LNCaP clone FGC (cell line): ENCODE results near the gene PRTFDC1.

ENCODE experiments used
- DNase-seq: peaks from one replicate; pipeline ENCODE4 v3.0.0-alpha.2; 2011; ENCODE audit warnings: low read depth
- H3K4me3 ChIP-seq: 2 replicates; pipeline ENCODE4 v1.5.1; 2011; ENCODE audit warnings: mild to moderate bottlenecking, low read depth, low read length, control low read depth
- CTCF ChIP-seq: IDR thresholded peaks from 2 replicates; pipeline ENCODE4 v1.5.1; 2012; ENCODE audit warnings: mild to moderate bottlenecking; ENCODE audit not compliant: control insufficient read depth, insufficient read depth; ENCODE audit errors: extremely low read depth

PRTFDC1 gene

DNA sequence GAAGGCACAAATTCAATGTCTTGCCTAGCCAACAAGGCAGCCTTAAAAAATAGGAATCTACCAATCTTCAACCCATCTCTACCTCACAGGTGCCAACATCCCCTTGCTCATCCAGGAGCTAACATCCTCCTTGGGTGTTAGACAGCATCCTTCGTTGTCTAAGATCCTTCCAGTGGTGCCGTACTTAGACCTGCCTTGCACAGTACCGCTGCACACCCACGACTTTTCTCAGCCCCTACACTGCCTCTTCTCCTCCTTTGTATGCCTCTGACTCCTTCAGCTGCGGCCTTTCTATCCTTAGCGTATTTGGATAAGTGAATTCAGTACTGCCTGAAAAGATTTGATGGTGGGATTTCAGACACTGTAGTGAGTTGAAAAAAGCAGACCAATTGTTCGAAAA is 15.9 kb upstream of the PRTFDC1 start:
- TF ChIP-seq CTCF = no peak
- H3K4me3 ChIP-seq = no peak overlapping the region
- DNase-seq = no peak

GRCh38 chr10:24966962-24967481 is 14.6 kb upstream of the PRTFDC1 start:
- TF ChIP-seq CTCF = no peak
- H3K4me3 ChIP-seq = no peak overlapping the region
- DNase-seq = no peak

GRCh38 chr10:24965051-24965450 is 12.6 kb upstream of the PRTFDC1 start:
- DNase-seq = no peak
- no peak for TF ChIP-seq CTCF
- no peak overlapping the region for H3K4me3 ChIP-seq

DNA sequence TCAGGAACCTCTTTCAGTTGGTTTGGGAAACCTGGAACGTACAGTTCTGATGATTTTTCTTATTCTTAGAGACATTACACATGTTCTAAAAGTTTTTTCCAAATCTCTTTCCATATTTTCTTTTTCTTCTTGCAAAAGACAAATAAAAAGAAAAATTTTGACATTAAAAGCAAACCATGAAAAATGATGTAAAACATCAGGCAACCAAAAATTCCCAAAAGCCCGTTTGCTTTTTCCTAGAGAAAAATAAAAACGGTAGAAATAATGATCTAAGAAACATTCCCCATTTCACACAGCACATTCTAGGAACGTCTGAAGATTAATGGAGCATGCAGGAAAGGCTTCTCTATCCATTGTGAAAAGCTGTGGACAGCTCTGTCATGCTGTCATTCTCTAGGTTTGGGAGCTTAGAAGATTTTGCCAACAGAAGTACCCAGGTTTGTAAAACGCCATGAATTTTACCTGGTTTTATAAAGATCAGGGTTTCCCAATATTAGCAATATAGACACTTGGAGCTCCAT is 11.2 kb upstream of the PRTFDC1 start:
- no peak for DNase-seq
- no peak for TF ChIP-seq CTCF
- no peak overlapping the region for H3K4me3 ChIP-seq

GRCh38 chr10:24962995-24963394 is 10.6 kb upstream of the PRTFDC1 start:
- DNase-seq = no peak
- TF ChIP-seq CTCF = no peak
- no peak overlapping the region for H3K4me3 ChIP-seq

DNA sequence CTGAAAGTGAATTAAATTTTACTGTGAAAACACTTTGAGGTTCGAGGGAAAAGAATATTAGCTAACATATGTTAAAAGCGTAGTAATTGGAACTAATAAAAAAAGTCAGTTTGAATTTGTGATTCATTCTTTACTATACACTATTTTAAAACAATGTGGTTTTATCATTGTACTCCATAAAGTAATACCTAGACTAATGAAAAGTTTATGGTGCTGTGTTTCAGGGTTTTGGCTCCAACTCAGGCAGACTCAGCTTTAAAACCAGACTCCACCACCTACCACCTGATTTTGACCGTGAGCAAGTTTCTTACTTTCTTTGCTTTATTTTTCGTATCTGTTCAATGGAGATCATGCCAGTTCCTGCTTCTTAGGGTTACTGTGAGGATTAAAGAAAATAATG is 9.2 kb upstream of the PRTFDC1 start:
- no peak overlapping the region for H3K4me3 ChIP-seq
- DNase-seq = peak; percentile 2
- no peak for TF ChIP-seq CTCF

- no peak for TF ChIP-seq CTCF
- no peak for DNase-seq
- H3K4me3 ChIP-seq = no peak overlapping the region
Measured at GRCh38 chr10:24959382-24959730, 7.0 kb upstream of the PRTFDC1 start.
